HFFc6 (cell line): ENCODE measurements around the gene BAIAP2L1. TPM values are rescaled to one million over a fixed set of nuclear protein-coding genes. Genes with fewer than 3 reads are reported as not detected.
"Not testable (repeated sequence)": the region's sequence is repeated elsewhere in the genome, so short reads cannot be mapped to it uniquely, and the experiment has no call there.

ENCODE experiments used
- DNase-seq: peaks from one replicate; pipeline ENCODE4 v3.0.0-alpha.2; 2018
- H3K27ac Mint-ChIP-seq: 2 replicates; pipeline ENCODE4 v1.8.0; 2020; ENCODE audit warnings: mild to moderate bottlenecking, mixed read lengths
- H3K27me3 Mint-ChIP-seq: 2 replicates; pipeline ENCODE4 v1.8.0; 2021; ENCODE audit warnings: mild to moderate bottlenecking, moderate library complexity, mixed read lengths; ENCODE audit not compliant: insufficient read depth
- H3K36me3 Mint-ChIP-seq: 2 replicates; pipeline ENCODE4 v1.8.0; 2021; ENCODE audit warnings: low read depth, mixed read lengths
- H3K4me1 Mint-ChIP-seq: 2 replicates; pipeline ENCODE4 v1.8.0; 2020; ENCODE audit warnings: low read depth, mixed read lengths
- H3K4me3 Mint-ChIP-seq: 2 replicates; pipeline ENCODE4 v1.8.0; 2020; ENCODE audit warnings: mild to moderate bottlenecking, moderate library complexity, mixed read lengths
- H3K9me3 Mint-ChIP-seq: 2 replicates; pipeline ENCODE4 v1.8.0; 2020; ENCODE audit warnings: mild to moderate bottlenecking, mixed read lengths
- CTCF ChIP-seq: fragments of 200-600 bp; sonication (generic); IDR thresholded peaks from 2 replicates; pipeline ENCODE4 v1.5.0; 2021; ENCODE audit warnings: antibody characterized with exemption, mild to moderate bottlenecking
- total RNA-seq, 6 experiments: library from RNA; stranded (reverse); fragmentation: NEBNext Ultra II Directional; extraction: Animal tissue kit (Norgen Biotek cat#: 25700); gene quantifications; 2 replicates in 1 of 6; 3 replicates in 5 of 6; pipeline ENCODE4 v1.2.3, GENCODE V29; 2021

Gene BAIAP2L1
- total RNA-seq, 6 experiments from 2014 or later: 12.9 to 17.5 (median 14.2) TPM

GRCh38 chr7:98319176-98319575 is 81.7 kb downstream of the BAIAP2L1 start:
- no peak for DNase-seq
- Mint-ChIP-seq H3K9me3 (no peaks in the 10 kb centered on the region), H3K27ac (no peak overlapping the region), H3K27me3 (0 out of 2 replicates have a peak, but pooled peaks cover 3% of the 10 kb centered on the region), H3K36me3 (peaks cover 14% of the 10 kb centered on the region), H3K4me1 (peaks cover 17% of the 10 kb centered on the region), H3K4me3 (no peak overlapping the region)
- TF ChIP-seq CTCF: no peak

GRCh38 chr7:98317366-98318040 is 83.4 kb downstream of the BAIAP2L1 start:
- H3K9me3 Mint-ChIP-seq: no peaks in the 10 kb centered on the region
- no peak overlapping the region for H3K27ac Mint-ChIP-seq
- no peak for DNase-seq
- H3K4me1 Mint-ChIP-seq: peaks cover 6% of the 10 kb centered on the region; the same call in 1 of the 2 replicates
- no peak overlapping the region for H3K4me3 Mint-ChIP-seq
- 0 out of 2 replicates have a peak, but pooled peaks cover 3% of the 10 kb centered on the region for H3K27me3 Mint-ChIP-seq
- peaks cover 14% of the 10 kb centered on the region for H3K36me3 Mint-ChIP-seq
- no peak for TF ChIP-seq CTCF

GRCh38 chr7:98315994-98316527 is 84.8 kb downstream of the BAIAP2L1 start:
- H3K36me3 Mint-ChIP-seq: peaks cover 20% of the 10 kb centered on the region
- H3K4me3 Mint-ChIP-seq, H3K27me3 Mint-ChIP-seq, DNase-seq, H3K9me3 Mint-ChIP-seq, H3K4me1 Mint-ChIP-seq, H3K27ac Mint-ChIP-seq: not testable (repeated sequence)

- Mint-ChIP-seq H3K4me1 (peaks cover 6% of the 10 kb centered on the region; the same call in 1 of the 2 replicates), H3K4me3 (no peak overlapping the region), H3K9me3 (no peaks in the 10 kb centered on the region), H3K27me3 (peaks cover 3% of the 10 kb centered on the region; the same call in 1 of the 2 replicates), H3K27ac (no peak overlapping the region), H3K36me3 (peaks cover 20% of the 10 kb centered on the region)
- TF ChIP-seq CTCF: no peak
- no peak for DNase-seq
Measured at GRCh38 chr7:98315318-98315993, 85.4 kb downstream of the BAIAP2L1 start.

- no peaks in the 10 kb centered on the region for H3K9me3 Mint-ChIP-seq
- no peaks in the 10 kb centered on the region for H3K4me1 Mint-ChIP-seq
- H3K27ac Mint-ChIP-seq: no peak overlapping the region
- peaks cover 20% of the 10 kb centered on the region for H3K36me3 Mint-ChIP-seq
- DNase-seq: no peak
- peaks cover 3% of the 10 kb centered on the region; the same call in 1 of the 2 replicates for H3K27me3 Mint-ChIP-seq
- TF ChIP-seq CTCF: no peak
- no peak overlapping the region for H3K4me3 Mint-ChIP-seq
Measured at GRCh38 chr7:98314469-98314868, 86.4 kb downstream of the BAIAP2L1 start.

- Mint-ChIP-seq H3K9me3 (no peaks in the 10 kb centered on the region), H3K27ac (no peak overlapping the region), H3K36me3 (peaks cover 29% of the 10 kb centered on the region), H3K4me3 (no peak overlapping the region), H3K4me1 (no peaks in the 10 kb centered on the region), H3K27me3 (peaks cover 1% of the 10 kb centered on the region; the same call in 1 of the 2 replicates)
- DNase-seq: no peak
- no peak for TF ChIP-seq CTCF
Measured at GRCh38 chr7:98312201-98312600, 88.7 kb downstream of the BAIAP2L1 start.
